Measurements from ENCODE around the gene RAB3D. TPM values are rescaled to one million over a fixed set of nuclear protein-coding genes. Genes with fewer than 3 reads are reported as not detected.
A peak's percentile ranks its signal among the peaks of the same experiment; 100 is the strongest.

RAB3D gene
- total RNA-seq, 2 donors from 2014 or later: 47.1 to 51.6 TPM

GRCh38 chr19:11378319-11379189 is 39.1 kb upstream of the RAB3D start:
- TF ChIP-seq POLR2A (IDR thresholded peaks at IDR 0.05): no peak
- TF ChIP-seq, protein P1, sequence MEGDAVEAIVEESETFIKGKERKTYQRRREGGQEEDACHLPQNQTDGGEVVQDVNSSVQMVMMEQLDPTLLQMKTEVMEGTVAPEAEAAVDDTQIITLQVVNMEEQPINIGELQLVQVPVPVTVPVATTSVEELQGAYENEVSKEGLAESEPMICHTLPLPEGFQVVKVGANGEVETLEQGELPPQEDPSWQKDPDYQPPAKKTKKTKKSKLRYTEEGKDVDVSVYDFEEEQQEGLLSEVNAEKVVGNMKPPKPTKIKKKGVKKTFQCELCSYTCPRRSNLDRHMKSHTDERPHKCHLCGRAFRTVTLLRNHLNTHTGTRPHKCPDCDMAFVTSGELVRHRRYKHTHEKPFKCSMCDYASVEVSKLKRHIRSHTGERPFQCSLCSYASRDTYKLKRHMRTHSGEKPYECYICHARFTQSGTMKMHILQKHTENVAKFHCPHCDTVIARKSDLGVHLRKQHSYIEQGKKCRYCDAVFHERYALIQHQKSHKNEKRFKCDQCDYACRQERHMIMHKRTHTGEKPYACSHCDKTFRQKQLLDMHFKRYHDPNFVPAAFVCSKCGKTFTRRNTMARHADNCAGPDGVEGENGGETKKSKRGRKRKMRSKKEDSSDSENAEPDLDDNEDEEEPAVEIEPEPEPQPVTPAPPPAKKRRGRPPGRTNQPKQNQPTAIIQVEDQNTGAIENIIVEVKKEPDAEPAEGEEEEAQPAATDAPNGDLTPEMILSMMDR (IDR thresholded peaks at IDR 0.05): peak in 6 of 7 experiments; percentile 30 to 48 (median 38)
- peak overlapping the region in 2 of 4 donors; percentile 25 for H3K27ac ChIP-seq
- no peaks in the 10 kb centered on the region for H3K36me3 ChIP-seq (replicated peaks in 1 of 2; ENCODE audit: insufficient read depth in 1 of 2, low read depth in 2 of 2)
- peaks cover 63% of the 10 kb centered on the region for H3K4me1 ChIP-seq
- WGBS, 2 donors: 39 to 44% methylated on average over 2 to 8 of the region's 8 CpGs
- DNase-seq (peak; percentile 42 to 61 (median 54)), ATAC-seq (no peak)
- intact Hi-C loops (cut with DNase I): no loop called here
- H3K9me3 ChIP-seq: no peaks in the 10 kb centered on the region
- no peaks in the 10 kb centered on the region for H3K27me3 ChIP-seq
- H3K4me3 ChIP-seq: no peak overlapping the region

DNA sequence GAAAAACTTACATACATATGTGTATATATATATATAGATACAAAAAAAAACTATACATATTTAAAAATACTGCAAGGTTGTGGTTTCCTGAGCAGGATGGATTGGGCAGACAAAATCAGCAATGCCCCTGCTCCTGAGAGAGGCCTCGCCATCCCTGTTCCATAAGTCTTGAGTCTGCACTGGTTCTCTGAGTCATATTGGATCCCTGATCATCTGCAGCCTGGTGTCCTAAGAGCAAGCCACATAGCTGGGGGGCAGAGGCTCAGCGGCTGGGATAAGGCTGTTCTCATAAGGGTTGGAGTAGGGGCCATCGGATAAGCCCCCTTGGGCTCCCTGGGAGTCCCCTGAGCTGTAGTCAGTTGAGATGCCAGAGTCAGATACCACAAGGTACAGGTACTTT is 38.3 kb upstream of the RAB3D start:
- intact Hi-C loops (cut with DNase I): no loop called here
- H3K9me3 ChIP-seq: no peaks in the 10 kb centered on the region
- H3K36me3 ChIP-seq (replicated peaks in 1 of 2; ENCODE audit: insufficient read depth in 1 of 2, low read depth in 2 of 2): no peaks in the 10 kb centered on the region
- no peak overlapping the region for H3K4me3 ChIP-seq
- DNase-seq (no peak), ATAC-seq (no peak)
- H3K4me1 ChIP-seq: peaks cover 55% of the 10 kb centered on the region
- no peaks in the 10 kb centered on the region for H3K27me3 ChIP-seq
- H3K27ac ChIP-seq: no peak overlapping the region
- 93 to 97% methylated on average over 3 of the region's 3 CpGs for WGBS, 2 donors
- TF ChIP-seq, protein P1 (IDR thresholded peaks at IDR 0.05): no peak
- no peak for TF ChIP-seq POLR2A (IDR thresholded peaks at IDR 0.05)

DNA sequence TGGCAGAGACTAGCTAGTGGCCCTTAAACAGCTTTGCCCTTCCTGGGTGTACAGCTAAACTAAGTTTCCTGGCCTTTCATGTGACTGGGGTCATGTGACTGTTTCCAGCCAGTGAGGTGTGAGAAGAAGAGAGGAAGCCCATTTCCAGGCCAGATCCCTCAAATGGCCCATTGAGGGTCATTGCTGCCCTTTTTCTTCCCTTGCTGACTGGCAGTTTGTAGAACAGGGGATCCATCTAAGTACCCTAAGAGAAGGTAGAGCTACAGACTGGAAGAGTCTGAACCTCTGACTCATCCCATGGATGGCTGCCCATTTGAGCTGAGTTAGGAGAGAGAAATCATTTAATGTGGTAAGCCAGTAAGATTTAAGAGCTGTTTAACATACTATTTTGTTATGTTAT is 37.8 kb upstream of the RAB3D start:
- H3K9me3 ChIP-seq: no peaks in the 10 kb centered on the region
- ATAC-seq (no peak), DNase-seq (peak in 2 of 4 donors; percentile 26 to 46)
- H3K27ac ChIP-seq: peak overlapping the region in 1 of 4 donors; percentile 10
- no peaks in the 10 kb centered on the region for H3K36me3 ChIP-seq (replicated peaks in 1 of 2; ENCODE audit: insufficient read depth in 1 of 2, low read depth in 2 of 2)
- no peaks in the 10 kb centered on the region for H3K27me3 ChIP-seq
- H3K4me3 ChIP-seq: no peak overlapping the region
- TF ChIP-seq, protein P1 (IDR thresholded peaks at IDR 0.05): no peak
- TF ChIP-seq POLR2A (IDR thresholded peaks at IDR 0.05): no peak
- intact Hi-C loops (cut with DNase I): no loop called here
- H3K4me1 ChIP-seq: peaks cover 53% of the 10 kb centered on the region

- Histone ChIP-seq H3K27ac (peak overlapping the region; percentile 69 to 97 (median 96)), H3K4me1 (peaks cover 40% of the 10 kb centered on the region), H3K9me3 (no peaks in the 10 kb centered on the region), H3K36me3 (replicated peaks in 1 of 2; ENCODE audit: insufficient read depth in 1 of 2, low read depth in 2 of 2) (no peaks in the 10 kb centered on the region), H3K27me3 (no peaks in the 10 kb centered on the region), H3K4me3 (no peak overlapping the region)
- intact Hi-C loops (cut with DNase I): no loop called here
- peak; percentile 38 to 65 (median 59) for DNase-seq
- TF ChIP-seq, protein P1 (IDR thresholded peaks at IDR 0.05): no peak
- TF ChIP-seq POLR2A (IDR thresholded peaks at IDR 0.05): peak in 2 of 3 donors; percentile 35 to 75
- 15 to 20% methylated on average over 17 to 26 of the region's 27 CpGs for WGBS, 2 donors
- no peak for ATAC-seq
These were observed 35.9 kb upstream of the RAB3D start for GRCh38 chr19:11375143-11375948.

Data from body of pancreas (tissue), 4 donors.